PFSK-1 (cell line): ENCODE results near the gene STS.

Source experiments
- FOXP2 ChIP-seq: optimal IDR thresholded peaks from 2 replicates; pipeline ENCODE3; 2011; ENCODE audit warnings: borderline replicate concordance, control low read depth, inconsistent platforms; ENCODE audit not compliant: insufficient read depth; ENCODE audit errors: extremely low read length, extremely low read depth
- POLR2AphosphoS5 ChIP-seq: IDR thresholded peaks from 2 replicates; pipeline ENCODE4 v1.6.1; 2012; ENCODE audit warnings: low read depth, mild to moderate bottlenecking, control low read depth, low read length, moderate library complexity
- REST ChIP-seq, 2 experiments: IDR thresholded peaks; 2 replicates each; pipeline versions ENCODE4 v1.6.1 to v1.8.0; 2011 to 2012; ENCODE audit warnings: low read depth in 2 of 2, low read length in 2 of 2, control low read depth in 1 of 2, inconsistent platforms in 1 of 2, mild to moderate bottlenecking in 1 of 2, moderate library complexity in 1 of 2; ENCODE audit not compliant: insufficient read depth in 1 of 2
- SIN3A ChIP-seq: IDR thresholded peaks from 2 replicates; pipeline ENCODE4 v1.6.1; 2012; ENCODE audit warnings: mild to moderate bottlenecking, low read length, moderate library complexity, borderline replicate concordance; ENCODE audit not compliant: insufficient read depth
- TAF1 ChIP-seq: IDR thresholded peaks from 2 replicates; pipeline ENCODE4 v1.6.1; 2012; ENCODE audit warnings: low read length, control low read depth, borderline replicate concordance; ENCODE audit not compliant: insufficient read depth

Gene STS

GRCh38 chrX:7155163-7155562 lies 7.7 kb downstream of the STS start:
- TF ChIP-seq POLR2AphosphoS5: no peak
- TF ChIP-seq REST (IDR thresholded peaks at IDR 0.05; ENCODE audit: insufficient read depth in 1 of 2, low read depth in 2 of 2, low read length in 2 of 2): no peak
- TF ChIP-seq TAF1: no peak

GRCh38 chrX:7156879-7157278 lies 9.4 kb downstream of the STS start:
- TF ChIP-seq POLR2AphosphoS5 (no peak), SIN3A (no peak), FOXP2 (no peak), REST (IDR thresholded peaks at IDR 0.05; ENCODE audit: insufficient read depth in 1 of 2, low read depth in 2 of 2, low read length in 2 of 2) (no peak), TAF1 (no peak)

GRCh38 chrX:7158468-7158990 lies 11.0 kb downstream of the STS start:
- TF ChIP-seq SIN3A: no peak
- no peak for TF ChIP-seq POLR2AphosphoS5
- no peak for TF ChIP-seq FOXP2
- no peak for TF ChIP-seq TAF1
- 0 out of 4 replicates have a peak, but pooled peaks of 1 of the 2 experiments have one; percentile 41 for TF ChIP-seq REST (IDR thresholded peaks at IDR 0.05; ENCODE audit: insufficient read depth in 1 of 2, low read depth in 2 of 2, low read length in 2 of 2)

GRCh38 chrX:7159149-7159861 lies 11.8 kb downstream of the STS start:
- TF ChIP-seq TAF1: no peak
- TF ChIP-seq SIN3A: no peak
- TF ChIP-seq POLR2AphosphoS5: no peak
- no peak for TF ChIP-seq FOXP2
- TF ChIP-seq REST (IDR thresholded peaks at IDR 0.05; ENCODE audit: insufficient read depth in 1 of 2, low read depth in 2 of 2, low read length in 2 of 2): no peak
